Endothelial cell of umbilical vein (primary cell): ENCODE results near the gene PTGDR. TPM values are rescaled to one million over a fixed set of nuclear protein-coding genes. Genes with fewer than 3 reads are reported as not detected.

Source experiments
- BruUV-seq: library from RNA; stranded (reverse); fragments of 400-500 nt; replicated peaks from 2 replicates; lab custom pipeline; 2021; lab: Mats Ljungman, UMichigan
- CTCF ChIA-PET: fragments of 300-600, 350-600 bp; sonication (Branson Sonifier 250); formaldehyde crosslinking; loops from one replicate; lab custom pipeline; 2021; ENCODE audit warnings: antibody characterized with exemption, inconsistent platforms; lab: Charles Lee
- POLR2A ChIA-PET: fragments of 300-600, 350-600 bp; sonication (Branson Sonifier 250); formaldehyde crosslinking; loops from one replicate; lab custom pipeline; 2021; ENCODE audit warnings: antibody characterized with exemption, inconsistent platforms; lab: Charles Lee
- DNase-seq: peaks from one replicate; pipeline ENCODE4 v3.0.0-alpha.2; 2011; ENCODE audit warnings: low read depth, low spot score
- FAIRE-seq: peaks from 2 replicates; lab custom pipeline; 2011; peaks lifted over from hg19 to GRCh38; lab: Jason Lieb, UNC
- H2AFZ ChIP-seq: 2 replicates; pipeline ENCODE4 v1.6.0; 2012; ENCODE audit warnings: low read depth, low read length, control low read depth, inconsistent platforms
- H3K27ac ChIP-seq: 2 replicates; pipeline ENCODE4 v1.5.1; 2011; ENCODE audit warnings: low read depth, mild to moderate bottlenecking, control low read depth, low read length, moderate library complexity; ENCODE audit not compliant: insufficient read depth
- H3K27me3 ChIP-seq, 2 experiments: 2 replicates each; pipeline versions ENCODE4 v1.6.0 to v1.6.1; 2011; ENCODE audit warnings: low read length in 2 of 2, mixed read lengths in 1 of 2; ENCODE audit not compliant: control insufficient read depth in 2 of 2, insufficient read depth in 2 of 2
- H3K36me3 ChIP-seq, 2 experiments: 2 replicates in 1 of 2; 3 replicates in 1 of 2; pipeline ENCODE4 v1.5.1; 2011; ENCODE audit warnings: low read length in 2 of 2, mild to moderate bottlenecking in 1 of 2, moderate library complexity in 1 of 2; ENCODE audit not compliant: control insufficient read depth in 2 of 2, insufficient read depth in 2 of 2; ENCODE audit errors: extremely low read depth in 1 of 2
- H3K4me1 ChIP-seq: 3 replicates; pipeline ENCODE4 v1.5.1; 2011; ENCODE audit warnings: mild to moderate bottlenecking, low read length; ENCODE audit not compliant: control insufficient read depth, insufficient read depth; ENCODE audit errors: extremely low read depth
- H3K4me2 ChIP-seq: 2 replicates; pipeline ENCODE4 v1.6.1; 2011; ENCODE audit warnings: low read length, control low read depth, mixed read lengths; ENCODE audit not compliant: insufficient read depth
- H3K4me3 ChIP-seq, 3 experiments: fragments of 200-600 bp in 1 of 3; sonication (generic), shearing (Covaris generic) in 1 of 3; replicated peaks in 1 of 3; 2 replicates each; pipeline ENCODE4 v1.5.1; 2011 to 2016; ENCODE audit warnings: control low read depth in 3 of 3, low read length in 3 of 3, mild to moderate bottlenecking in 2 of 3, inconsistent platforms in 1 of 3, low read depth in 1 of 3, moderate library complexity in 1 of 3; ENCODE audit not compliant: insufficient read depth in 1 of 3
- H3K79me2 ChIP-seq: 2 replicates; pipeline ENCODE4 v1.6.0; 2012; ENCODE audit warnings: low read length, inconsistent platforms; ENCODE audit not compliant: control insufficient read depth, insufficient read depth
- H3K9ac ChIP-seq: replicated peaks from 2 replicates; pipeline ENCODE3; 2011; ENCODE audit warnings: low read length, control low read depth; ENCODE audit not compliant: insufficient read depth; ENCODE audit errors: extremely low read depth
- H3K9me1 ChIP-seq: replicated peaks from 3 replicates; pipeline ENCODE4 v1.6.0; 2011; ENCODE audit warnings: mild to moderate bottlenecking, low read length; ENCODE audit not compliant: control insufficient read depth, insufficient read depth; ENCODE audit errors: extremely low read depth
- H3K9me3 ChIP-seq: replicated peaks from 2 replicates; pipeline ENCODE4 v1.5.1; 2012; ENCODE audit warnings: low read length, inconsistent platforms; ENCODE audit not compliant: control insufficient read depth, insufficient read depth
- H4K20me1 ChIP-seq: replicated peaks from 2 replicates; pipeline ENCODE3; 2011; ENCODE audit warnings: mild to moderate bottlenecking, low read length; ENCODE audit not compliant: control insufficient read depth, insufficient read depth; ENCODE audit errors: extremely low read depth
- CTCF ChIP-seq, 2 donors: IDR thresholded peaks; 1 replicate in 1 of 2; 2 replicates in 1 of 2; pipeline ENCODE4 v1.5.1; 2011; ENCODE audit warnings: low read length in 2 of 2, mild to moderate bottlenecking in 2 of 2, moderate library complexity in 2 of 2, control low read depth in 1 of 2, inconsistent platforms in 1 of 2, low read depth in 1 of 2; ENCODE audit not compliant: insufficient read depth in 1 of 2; ENCODE audit errors: extremely low read depth in 1 of 2
- EZH2 ChIP-seq: IDR thresholded peaks from 2 replicates; pipeline ENCODE4 v1.6.1; 2012; ENCODE audit warnings: borderline replicate concordance, low read depth, mild to moderate bottlenecking, moderate library complexity, low read length, inconsistent platforms; ENCODE audit not compliant: severe bottlenecking
- FOS ChIP-seq: IDR thresholded peaks from 2 replicates; pipeline ENCODE4 v1.6.1; 2011; ENCODE audit warnings: mild to moderate bottlenecking, low read length, moderate library complexity, borderline replicate concordance; ENCODE audit not compliant: insufficient read depth
- GATA2 ChIP-seq: IDR thresholded peaks from 2 replicates; pipeline ENCODE4 v1.7.0; 2011; ENCODE audit warnings: low read depth, mild to moderate bottlenecking, moderate library complexity, mixed read lengths, low read length; ENCODE audit not compliant: insufficient read length, insufficient read depth
- JUN ChIP-seq: IDR thresholded peaks from 2 replicates; pipeline ENCODE4 v1.6.1; 2011; ENCODE audit warnings: borderline replicate concordance, low read depth; ENCODE audit not compliant: insufficient read length, insufficient read depth
- MAX ChIP-seq: IDR thresholded peaks from 2 replicates; pipeline ENCODE4 v1.6.1; 2011; ENCODE audit not compliant: insufficient read depth, insufficient read length
- MYC ChIP-seq: IDR thresholded peaks from one replicate; pipeline ENCODE4 v1.6.1; 2011; ENCODE audit warnings: mild to moderate bottlenecking, low read depth, low read length
- POLR2A ChIP-seq: IDR thresholded peaks from 2 replicates; pipeline ENCODE4 v1.6.1; 2012; ENCODE audit warnings: low read depth, mild to moderate bottlenecking, control low read depth, low read length
- POLR2AphosphoS5 ChIP-seq: IDR thresholded peaks from 2 replicates; pipeline ENCODE4 v1.6.1; 2012; ENCODE audit warnings: low read depth, mild to moderate bottlenecking, control low read depth, low read length, moderate library complexity; ENCODE audit not compliant: insufficient read depth
- dilution Hi-C: fragments of 300-500 bp; cut with MboI; formaldehyde crosslinking; loops from one replicate; pipeline ENCODE4 v1.15.0; 2019; ENCODE audit warnings: low sequenced_read_pairs; ENCODE audit not compliant: extremely low pct_ligation_motif_present
- intact Hi-C: fragments of 100-400 bp; cut with micrococcal nuclease; formaldehyde crosslinking; loops from one replicate; pipeline ENCODE4 v1.10.0; 2022
- polyA plus RNA-seq, 4 experiments: library from polyadenylated mRNA; depleted of rRNA in 3 of 4; stranded (reverse) in 3 of 4; unstranded in 1 of 4; fragments of >200 nt; gene quantifications; 2 replicates each; pipeline versions ENCODE4 v1.2.1 to v1.2.3, GENCODE V29; 2011 to 2012; ENCODE audit warnings: missing spikeins in 1 of 4
- total RNA-seq: library from RNA; stranded (reverse); gene quantifications from 2 replicates; pipeline ENCODE4 v1.2.3, GENCODE V29; 2021

Gene PTGDR
- total and polyA plus RNA-seq, 2 donors (not counting 3 experiments of a cell fraction or from before 2014, with no cell fraction given): not detected

GRCh38 chr14:52262600-52262999 lies 4.9 kb upstream of the PTGDR start:
- no peak for FAIRE-seq
- CTCF ChIA-PET: no interaction called here
- H2AFZ ChIP-seq: no peak overlapping the region
- peaks cover 37 to 43% of the 10 kb centered on the region in 2 experiments for H3K27me3 ChIP-seq
- no peak overlapping the region for H3K4me3 ChIP-seq
- H3K36me3 ChIP-seq: no peaks in the 10 kb centered on the region
- no TSS peak for BruUV-seq
- intact Hi-C loops (no loop called here), dilution Hi-C loops (no loop called here)
- H3K9me3 ChIP-seq: no peaks in the 10 kb centered on the region
- H4K20me1 ChIP-seq: no peaks in the 10 kb centered on the region
- H3K4me2 ChIP-seq: no peak overlapping the region
- no peak for DNase-seq
- H3K79me2 ChIP-seq: no peaks in the 10 kb centered on the region
- H3K27ac ChIP-seq: no peak overlapping the region
- POLR2A ChIA-PET: no interaction called here
- no peak overlapping the region for H3K9ac ChIP-seq
- peaks cover 7% of the 10 kb centered on the region for H3K4me1 ChIP-seq
- TF ChIP-seq CTCF (IDR thresholded peaks at IDR 0.05; ENCODE audit: extremely low read depth in 1 of 2, insufficient read depth in 1 of 2, low read depth in 1 of 2, low read length in 2 of 2): no peak
- TF ChIP-seq POLR2AphosphoS5: no peak
- no peaks in the 10 kb centered on the region for H3K9me1 ChIP-seq

GRCh38 chr14:52263190-52263589 lies 4.3 kb upstream of the PTGDR start:
- Histone ChIP-seq H3K9me1 (no peaks in the 10 kb centered on the region), H3K4me2 (no peak overlapping the region), H3K9me3 (no peaks in the 10 kb centered on the region), H3K27me3 (peaks cover 43 to 49% of the 10 kb centered on the region in 2 experiments), H3K27ac (no peak overlapping the region), H3K79me2 (no peaks in the 10 kb centered on the region), H3K4me3 (no peak overlapping the region), H2AFZ (no peak overlapping the region), H3K4me1 (peaks cover 7% of the 10 kb centered on the region), H4K20me1 (no peaks in the 10 kb centered on the region), H3K36me3 (no peaks in the 10 kb centered on the region), H3K9ac (no peak overlapping the region)
- TF ChIP-seq JUN (no peak), POLR2AphosphoS5 (no peak), GATA2 (no peak), EZH2 (no peak), MYC (no peak), MAX (no peak), POLR2A (no peak), CTCF (IDR thresholded peaks at IDR 0.05; ENCODE audit: extremely low read depth in 1 of 2, insufficient read depth in 1 of 2, low read depth in 1 of 2, low read length in 2 of 2) (no peak), FOS (no peak)
- ChIA-PET POLR2A (no interaction called here), CTCF (no interaction called here)
- intact Hi-C loops (no loop called here), dilution Hi-C loops (no loop called here)
- FAIRE-seq: no peak
- DNase-seq: no peak
- BruUV-seq: no TSS peak
